Panc1 (cell line): Measurements from ENCODE around the gene C12orf43. TPM values are rescaled to one million over a fixed set of nuclear protein-coding genes. Genes with fewer than 3 reads are reported as not detected.

Experiments used
- ATAC-seq: fragments of 200-7000 bp; cut with Tn5 transposase; 2 replicates; pipeline ENCODE4 v1.9.1; 2020; ENCODE audit warnings: mild to moderate bottlenecking, moderate library complexity
- BruUV-seq: library from RNA; stranded (reverse); fragments of 400-500 nt; replicated peaks from 2 replicates; lab custom pipeline; 2021; lab: Mats Ljungman, UMichigan
- CTCF ChIA-PET: fragments of 300-600 bp; sonication (Branson Sonifier 250); formaldehyde crosslinking; loops from one replicate; lab custom pipeline; 2022; ENCODE audit warnings: antibody characterized with exemption; lab: Charles Lee
- POLR2A ChIA-PET: fragments of 300-600 bp; sonication (Branson Sonifier 250); formaldehyde crosslinking; loops from one replicate; lab custom pipeline; 2022; ENCODE audit warnings: antibody characterized with exemption; lab: Charles Lee
- DNase-seq: peaks from one replicate; pipeline ENCODE4 v3.0.0-alpha.2; 2010; ENCODE audit warnings: low read depth, low spot score
- H3K27ac ChIP-seq: 2 replicates; pipeline ENCODE4 v1.5.1; 2011; ENCODE audit warnings: mild to moderate bottlenecking, low read length, inconsistent platforms
- H3K27me3 ChIP-seq: fragments of 200-500 bp; sonication (Bioruptor generic); 2 replicates; pipeline ENCODE4 v1.6.0; 2014; ENCODE audit warnings: low read length, inconsistent platforms; ENCODE audit not compliant: control insufficient read depth, insufficient read depth
- H3K36me3 ChIP-seq: fragments of 200-500 bp; sonication (Bioruptor generic); 2 replicates; pipeline ENCODE4 v1.5.1; 2014; ENCODE audit warnings: inconsistent platforms, mild to moderate bottlenecking, low read length, moderate library complexity; ENCODE audit not compliant: control insufficient read depth, insufficient read depth
- H3K4me1 ChIP-seq: 2 replicates; pipeline ENCODE4 v1.5.1; 2011; ENCODE audit warnings: inconsistent platforms, mild to moderate bottlenecking, low read length, moderate library complexity; ENCODE audit not compliant: control insufficient read depth, insufficient read depth
- H3K4me3 ChIP-seq, 2 experiments: 2 replicates each; pipeline ENCODE4 v1.5.1; 2011 to 2012; ENCODE audit warnings: low read depth in 2 of 2, low read length in 2 of 2, mild to moderate bottlenecking in 2 of 2, inconsistent platforms in 1 of 2, moderate library complexity in 1 of 2
- H3K9me3 ChIP-seq: fragments of 200-500 bp; sonication (Bioruptor generic); 2 replicates; pipeline ENCODE4 v1.5.1; 2014; ENCODE audit warnings: low read depth, mild to moderate bottlenecking, inconsistent platforms, low read length, moderate library complexity; ENCODE audit not compliant: control insufficient read depth, insufficient read depth
- POLR2AphosphoS5 ChIP-seq: IDR thresholded peaks from 2 replicates; pipeline ENCODE4 v1.6.1; 2012; ENCODE audit warnings: mild to moderate bottlenecking, low read depth, low read length, moderate library complexity
- SIN3A ChIP-seq: IDR thresholded peaks from 2 replicates; pipeline ENCODE4 v1.6.1; 2012; ENCODE audit warnings: low read depth, mild to moderate bottlenecking, low read length, moderate library complexity, borderline replicate concordance; ENCODE audit not compliant: insufficient read depth
- TCF7L2 ChIP-seq: IDR thresholded peaks from 2 replicates; pipeline ENCODE4 v1.6.1; 2011; ENCODE audit warnings: mild to moderate bottlenecking, low read depth, low read length, inconsistent platforms
- in situ Hi-C: cut with HindIII; loops from 2 replicates; pipeline ENCODE4 v1.10.0; 2016; ENCODE audit warnings: low sequenced_read_pairs, low pct_unique_long_range_greater_than_20kb
- intact Hi-C: fragments of 100-400 bp; cut with micrococcal nuclease; formaldehyde crosslinking; loops from one replicate; pipeline ENCODE4 v1.10.0; 2022; ENCODE audit not compliant: unreplicated experiment
- total RNA-seq: library from RNA; stranded (reverse); gene quantifications from one replicate; pipeline ENCODE4 v1.2.1, GENCODE V29; 2021; ENCODE audit not compliant: unreplicated experiment
- TF ChIP-seq, protein P1 (sequence below): fragments of 450-650 bp; IDR thresholded peaks from 2 replicates; pipeline ENCODE4 v1.5.1; 2017; ENCODE audit warnings: mild to moderate bottlenecking
- TF ChIP-seq, protein P2 (sequence below), 2 experiments: IDR thresholded peaks; 2 replicates each; pipeline ENCODE4 v1.6.1; 2011 to 2012; ENCODE audit warnings: low read depth in 2 of 2, control low read depth in 1 of 2, low read length in 1 of 2, mild to moderate bottlenecking in 1 of 2, moderate library complexity in 1 of 2; ENCODE audit not compliant: insufficient read depth in 1 of 2

Gene C12orf43
- total RNA-seq, 1 experiment from 2014 or later = 20.7 TPM

DNA sequence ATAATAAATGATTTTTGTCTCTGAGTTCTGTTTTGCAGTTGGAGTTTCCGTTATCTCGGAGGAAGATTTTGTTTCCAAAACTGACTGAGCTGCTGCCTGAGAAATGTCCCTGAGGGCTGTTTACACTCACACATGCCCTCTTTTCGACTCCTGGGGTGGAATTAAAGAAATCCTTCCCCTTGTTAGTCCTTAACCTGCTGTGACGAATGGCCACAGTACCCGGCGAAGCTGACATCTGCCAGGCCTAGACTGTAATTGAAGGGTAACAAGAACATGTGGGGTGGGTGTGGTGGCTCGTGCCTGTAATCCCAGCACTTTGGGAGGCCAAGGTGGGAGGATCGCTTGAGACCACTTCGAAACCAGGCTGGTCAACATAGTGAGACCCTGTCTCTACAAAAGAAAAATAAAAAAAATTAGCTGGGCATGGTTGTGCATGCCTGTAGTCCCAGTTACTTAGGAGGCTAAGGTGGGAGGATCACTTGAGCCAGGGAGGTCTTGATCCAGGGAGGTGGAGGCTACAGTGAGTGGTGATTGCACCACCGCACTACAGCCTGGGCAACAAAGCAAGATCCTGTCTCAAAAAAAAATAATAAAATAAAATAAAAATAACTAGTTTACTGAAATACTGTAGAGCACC is 14.4 kb upstream of the C12orf43 start:
- H3K4me3 ChIP-seq = no peak overlapping the region
- in situ Hi-C loops = no loop called here
- no TSS peak for BruUV-seq
- DNase-seq = no peak
- no peaks in the 10 kb centered on the region for H3K9me3 ChIP-seq
- TF ChIP-seq TCF7L2 = no peak
- TF ChIP-seq SIN3A = no peak
- TF ChIP-seq, protein P1, sequence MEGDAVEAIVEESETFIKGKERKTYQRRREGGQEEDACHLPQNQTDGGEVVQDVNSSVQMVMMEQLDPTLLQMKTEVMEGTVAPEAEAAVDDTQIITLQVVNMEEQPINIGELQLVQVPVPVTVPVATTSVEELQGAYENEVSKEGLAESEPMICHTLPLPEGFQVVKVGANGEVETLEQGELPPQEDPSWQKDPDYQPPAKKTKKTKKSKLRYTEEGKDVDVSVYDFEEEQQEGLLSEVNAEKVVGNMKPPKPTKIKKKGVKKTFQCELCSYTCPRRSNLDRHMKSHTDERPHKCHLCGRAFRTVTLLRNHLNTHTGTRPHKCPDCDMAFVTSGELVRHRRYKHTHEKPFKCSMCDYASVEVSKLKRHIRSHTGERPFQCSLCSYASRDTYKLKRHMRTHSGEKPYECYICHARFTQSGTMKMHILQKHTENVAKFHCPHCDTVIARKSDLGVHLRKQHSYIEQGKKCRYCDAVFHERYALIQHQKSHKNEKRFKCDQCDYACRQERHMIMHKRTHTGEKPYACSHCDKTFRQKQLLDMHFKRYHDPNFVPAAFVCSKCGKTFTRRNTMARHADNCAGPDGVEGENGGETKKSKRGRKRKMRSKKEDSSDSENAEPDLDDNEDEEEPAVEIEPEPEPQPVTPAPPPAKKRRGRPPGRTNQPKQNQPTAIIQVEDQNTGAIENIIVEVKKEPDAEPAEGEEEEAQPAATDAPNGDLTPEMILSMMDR = no peak
- TF ChIP-seq, protein P2, sequence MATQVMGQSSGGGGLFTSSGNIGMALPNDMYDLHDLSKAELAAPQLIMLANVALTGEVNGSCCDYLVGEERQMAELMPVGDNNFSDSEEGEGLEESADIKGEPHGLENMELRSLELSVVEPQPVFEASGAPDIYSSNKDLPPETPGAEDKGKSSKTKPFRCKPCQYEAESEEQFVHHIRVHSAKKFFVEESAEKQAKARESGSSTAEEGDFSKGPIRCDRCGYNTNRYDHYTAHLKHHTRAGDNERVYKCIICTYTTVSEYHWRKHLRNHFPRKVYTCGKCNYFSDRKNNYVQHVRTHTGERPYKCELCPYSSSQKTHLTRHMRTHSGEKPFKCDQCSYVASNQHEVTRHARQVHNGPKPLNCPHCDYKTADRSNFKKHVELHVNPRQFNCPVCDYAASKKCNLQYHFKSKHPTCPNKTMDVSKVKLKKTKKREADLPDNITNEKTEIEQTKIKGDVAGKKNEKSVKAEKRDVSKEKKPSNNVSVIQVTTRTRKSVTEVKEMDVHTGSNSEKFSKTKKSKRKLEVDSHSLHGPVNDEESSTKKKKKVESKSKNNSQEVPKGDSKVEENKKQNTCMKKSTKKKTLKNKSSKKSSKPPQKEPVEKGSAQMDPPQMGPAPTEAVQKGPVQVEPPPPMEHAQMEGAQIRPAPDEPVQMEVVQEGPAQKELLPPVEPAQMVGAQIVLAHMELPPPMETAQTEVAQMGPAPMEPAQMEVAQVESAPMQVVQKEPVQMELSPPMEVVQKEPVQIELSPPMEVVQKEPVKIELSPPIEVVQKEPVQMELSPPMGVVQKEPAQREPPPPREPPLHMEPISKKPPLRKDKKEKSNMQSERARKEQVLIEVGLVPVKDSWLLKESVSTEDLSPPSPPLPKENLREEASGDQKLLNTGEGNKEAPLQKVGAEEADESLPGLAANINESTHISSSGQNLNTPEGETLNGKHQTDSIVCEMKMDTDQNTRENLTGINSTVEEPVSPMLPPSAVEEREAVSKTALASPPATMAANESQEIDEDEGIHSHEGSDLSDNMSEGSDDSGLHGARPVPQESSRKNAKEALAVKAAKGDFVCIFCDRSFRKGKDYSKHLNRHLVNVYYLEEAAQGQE (IDR thresholded peaks at IDR 0.05; ENCODE audit: insufficient read depth in 1 of 2, low read depth in 2 of 2, low read length in 1 of 2) = no peak
- TF ChIP-seq POLR2AphosphoS5 = no peak
- no peaks in the 10 kb centered on the region for H3K27me3 ChIP-seq
- ChIA-PET POLR2A (no interaction called here), CTCF (no interaction called here)
- H3K36me3 ChIP-seq = no peaks in the 10 kb centered on the region
- no peak overlapping the region for H3K27ac ChIP-seq
- intact Hi-C loops = no loop called here
- H3K4me1 ChIP-seq = no peaks in the 10 kb centered on the region
- ATAC-seq = no peak

DNA sequence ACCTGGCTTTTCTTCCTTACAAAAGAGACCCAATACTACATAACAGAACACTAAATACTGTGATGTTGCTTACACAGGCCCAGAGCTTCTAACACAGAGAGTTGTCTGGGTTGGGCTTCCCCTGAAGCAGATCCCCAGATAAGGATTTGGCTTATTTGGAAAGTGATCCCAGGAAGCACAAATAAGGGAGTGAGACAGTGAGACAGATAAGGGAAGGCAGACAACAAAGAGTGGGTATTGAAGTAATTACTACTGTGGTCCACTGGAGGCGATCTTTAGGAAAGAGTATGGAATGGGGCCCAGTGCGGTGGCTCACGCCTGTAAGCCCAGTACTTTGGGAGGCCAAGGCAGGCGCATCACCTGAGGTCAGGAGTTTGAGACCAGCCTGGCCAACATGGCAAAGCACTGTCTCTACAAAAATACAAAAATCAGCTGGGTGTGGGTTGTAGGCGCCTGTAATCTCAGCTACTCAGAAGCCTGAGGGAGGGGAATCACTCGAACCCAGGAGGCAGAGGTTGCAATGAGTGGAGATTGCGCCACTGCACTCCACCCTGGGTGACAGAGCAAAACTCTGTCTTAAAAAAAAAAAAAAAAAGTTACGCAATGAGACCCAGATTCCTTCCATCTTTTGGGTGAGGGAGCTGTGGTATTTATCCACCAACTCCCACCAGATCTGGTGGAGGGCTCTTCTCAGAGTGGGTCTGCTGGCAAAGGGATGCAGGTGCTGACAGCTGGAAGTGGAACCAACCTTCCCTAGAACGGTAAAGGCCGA is 10.2 kb upstream of the C12orf43 start:
- Histone ChIP-seq H3K4me3 (no peak overlapping the region), H3K27me3 (no peaks in the 10 kb centered on the region), H3K27ac (no peak overlapping the region), H3K9me3 (no peaks in the 10 kb centered on the region), H3K36me3 (no peaks in the 10 kb centered on the region), H3K4me1 (no peaks in the 10 kb centered on the region)
- intact Hi-C loops = no loop called here
- POLR2A ChIA-PET = interaction anchor here (0.6 kb wide), 1 partner anchor 286 kb away, joined by 3 read pairs; no protein-coding TSS in a partner anchor
- no peak for DNase-seq
- in situ Hi-C loops = no loop called here
- ATAC-seq = no peak
- TF ChIP-seq TCF7L2 (no peak), SIN3A (no peak), POLR2AphosphoS5 (no peak)
- TF ChIP-seq, protein P1 = no peak
- TF ChIP-seq, protein P2 (IDR thresholded peaks at IDR 0.05; ENCODE audit: insufficient read depth in 1 of 2, low read depth in 2 of 2, low read length in 1 of 2) = no peak
- no TSS peak for BruUV-seq
- CTCF ChIA-PET = interaction anchor here (0.6 kb wide), 2 partner anchors 31 to 213 kb away, joined by 4 to 10 read pairs; no protein-coding TSS in a partner anchor
